M059J (cell line): ENCODE measurements around the gene CD160. TPM values are rescaled to one million over a fixed set of nuclear protein-coding genes. Genes with fewer than 3 reads are reported as not detected.
"Not testable (repeated sequence)": the region's sequence is repeated elsewhere in the genome, so short reads cannot be mapped to it uniquely, and the experiment has no call there.

ENCODE experiments used
- DNase-seq: peaks from one replicate; pipeline ENCODE4 v3.0.0-alpha.2; 2012; ENCODE audit warnings: low read depth
- total RNA-seq: library from RNA; depleted of rRNA; stranded (reverse); fragments of >200 nt; shearing (Covaris generic); gene quantifications from 2 replicates; pipeline ENCODE4 v1.2.3, GENCODE V29; 2014

The CD160 gene
- total RNA-seq, 1 experiment from 2014 or later = not detected

DNA sequence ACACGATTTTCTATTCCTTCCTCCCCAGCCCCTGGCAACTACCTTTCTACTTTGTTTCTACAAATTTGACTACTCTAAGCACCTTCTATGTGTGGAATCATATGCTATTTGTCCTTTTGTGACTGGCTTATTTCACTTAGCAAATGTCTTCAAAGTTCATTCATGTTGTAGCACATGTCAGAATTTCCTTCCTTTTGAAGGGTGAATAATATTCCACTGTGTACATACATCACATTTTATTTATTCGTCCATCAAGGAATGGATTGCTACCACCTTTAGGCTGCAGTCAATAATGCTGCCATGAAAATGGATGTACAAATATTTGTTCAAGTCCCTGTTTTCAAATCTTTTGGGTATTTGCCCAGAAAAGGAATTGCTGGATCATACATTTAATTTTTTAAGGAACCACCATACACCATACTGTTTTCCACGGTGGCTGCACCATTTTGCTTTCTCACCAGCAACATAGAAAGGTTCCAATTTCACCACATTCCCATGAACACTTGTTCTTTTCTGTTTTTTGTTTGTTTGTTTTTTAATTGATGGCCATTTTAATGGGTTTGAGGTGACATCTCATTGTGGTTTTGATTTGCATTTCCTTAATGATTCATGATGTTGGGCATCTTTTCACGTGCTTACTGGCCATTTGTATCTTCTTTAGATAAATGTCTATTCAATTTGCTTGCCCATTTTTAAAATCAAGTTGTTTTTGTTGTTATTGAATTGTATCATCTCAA lies 8.8 kb upstream of the CD160 start:
- DNase-seq = peak; percentile 55

DNA sequence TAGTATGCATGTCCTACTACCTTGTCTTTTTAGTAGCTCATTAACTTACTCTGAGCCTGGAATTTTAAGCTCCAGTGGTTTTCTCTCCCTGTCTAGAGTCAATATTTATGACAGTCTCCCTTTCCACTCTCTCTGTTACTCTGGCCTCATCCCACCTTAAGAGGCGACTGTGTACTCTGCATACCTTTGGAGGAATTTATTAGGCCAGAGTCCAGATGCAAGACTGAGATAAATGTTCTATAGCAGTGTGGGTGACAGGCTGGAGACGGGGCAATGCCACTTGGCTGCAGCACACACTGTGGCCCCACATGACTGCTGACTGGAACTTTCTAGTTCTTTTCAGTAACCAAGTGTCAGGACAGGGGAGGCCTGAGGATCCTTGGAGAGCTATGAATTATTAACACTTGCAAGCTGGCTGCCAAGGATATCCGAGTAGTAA lies 8.1 kb upstream of the CD160 start:
- peak; percentile 66 for DNase-seq

DNA sequence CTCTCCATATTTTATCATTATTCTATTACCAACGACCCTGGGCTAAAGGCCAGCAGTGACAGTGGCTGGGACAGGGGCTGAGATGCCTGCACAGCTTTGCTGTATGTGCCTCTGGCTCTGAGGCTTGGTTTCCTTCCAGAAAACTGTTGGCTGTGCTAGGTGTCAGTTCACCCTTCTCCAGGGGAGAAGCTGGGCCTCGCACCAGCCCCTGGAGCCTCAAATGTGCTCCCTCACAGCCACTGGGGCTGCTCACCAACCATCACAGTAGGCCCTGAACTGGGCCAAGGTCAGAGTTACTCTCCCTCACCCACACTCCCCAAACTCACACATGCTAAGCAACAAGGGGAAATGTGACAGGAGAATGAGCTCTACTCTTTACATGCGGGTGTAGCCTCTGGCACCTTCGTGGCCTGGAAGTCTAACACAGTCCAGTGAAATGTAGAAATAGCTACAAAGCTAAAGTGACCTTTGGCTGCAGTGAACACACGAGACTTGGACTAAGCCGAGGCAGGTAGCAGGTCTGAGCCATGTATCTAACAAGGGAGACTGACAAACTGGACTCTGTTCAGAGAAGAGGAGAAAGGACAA lies 4.7 kb upstream of the CD160 start:
- peak; percentile 42 for DNase-seq

DNA sequence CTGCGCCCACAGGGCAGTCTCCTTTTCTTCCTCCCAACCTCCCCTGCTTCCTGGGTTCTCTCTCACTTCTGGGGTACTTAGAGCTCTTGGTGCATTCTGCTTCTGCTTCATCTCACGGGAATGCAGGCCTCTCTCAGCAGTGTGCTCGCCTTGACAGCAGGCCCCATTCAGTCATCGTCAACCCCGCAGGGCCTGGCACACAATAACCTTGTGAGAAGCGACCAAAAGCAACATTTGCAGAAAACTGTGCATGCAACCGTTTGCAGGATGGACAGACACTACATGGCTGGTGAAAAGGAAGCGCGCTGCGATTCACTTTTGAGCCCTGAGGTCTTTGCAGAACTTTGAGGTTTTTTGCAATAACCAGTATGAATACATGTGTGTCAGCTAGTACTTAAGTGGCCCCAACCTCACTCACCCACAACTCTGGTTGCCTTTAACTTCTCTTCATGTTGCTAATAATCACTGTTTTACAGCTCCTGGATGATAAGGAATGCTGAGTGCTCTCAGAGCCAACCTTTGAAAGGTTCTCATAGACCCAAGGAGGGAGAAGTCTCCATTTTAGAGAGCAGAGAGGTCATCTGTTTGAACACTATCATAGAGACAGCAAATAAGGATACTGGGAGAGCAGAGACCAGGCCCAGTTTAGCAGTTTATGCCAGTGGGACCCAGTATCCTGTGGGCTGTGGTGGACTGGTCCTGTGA lies 2.5 kb upstream of the CD160 start:
- peak; percentile 61 for DNase-seq

DNA sequence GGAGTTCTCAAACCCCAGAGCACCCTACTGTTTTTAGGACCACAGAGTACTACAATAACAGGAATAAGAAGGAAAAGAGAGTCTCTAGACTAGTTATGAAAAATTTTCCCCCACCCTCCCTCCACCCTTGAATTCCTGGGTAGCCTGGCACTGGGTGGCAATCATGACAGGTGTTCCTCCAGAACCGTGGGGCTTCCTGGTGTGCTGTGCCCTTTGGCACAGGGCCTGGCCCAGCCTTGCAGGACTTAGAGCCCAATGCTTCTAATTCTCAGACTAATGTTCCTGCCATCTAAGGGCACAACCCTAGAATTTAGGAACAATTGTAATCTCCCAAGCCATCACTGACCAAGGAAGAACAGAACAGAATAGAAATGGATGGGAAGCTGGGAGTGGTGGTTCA lies 1.5 kb upstream of the CD160 start:
- no peak for DNase-seq

DNA sequence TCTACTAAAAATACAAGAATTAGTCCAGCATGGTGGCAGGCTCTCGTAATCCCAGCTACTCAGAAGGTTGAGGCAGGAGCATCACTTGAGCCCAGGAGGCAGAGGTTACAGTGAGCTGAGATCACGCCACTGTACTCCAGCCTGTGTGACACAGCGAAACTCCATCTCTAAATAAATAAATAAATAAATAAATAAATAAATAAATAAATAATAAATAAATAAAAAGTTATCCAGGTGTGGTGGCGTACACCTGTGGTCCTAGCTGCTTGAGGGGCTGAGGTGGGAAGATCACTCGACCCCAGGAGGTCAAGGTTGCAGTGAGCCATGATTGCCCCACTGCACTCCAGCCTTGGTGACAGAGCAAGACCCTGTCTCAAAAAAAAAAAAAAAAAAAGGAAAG lies 834 bp upstream of the CD160 start:
- not testable (repeated sequence) for DNase-seq

DNA sequence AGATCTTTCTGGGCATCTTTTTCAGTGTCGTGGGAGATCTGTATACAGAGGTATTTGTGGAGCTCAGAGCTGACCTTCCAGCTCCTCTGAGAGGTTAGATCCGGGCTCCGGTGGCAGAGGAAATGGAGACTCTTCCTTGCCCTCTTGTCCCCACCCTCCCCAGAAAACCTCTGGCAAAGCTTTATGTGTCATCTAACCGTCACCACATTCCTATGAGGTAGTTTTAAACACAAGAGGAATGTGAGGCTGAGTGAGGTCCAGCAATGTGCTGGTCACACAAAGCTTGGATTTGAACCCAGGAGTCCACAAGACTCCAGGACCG lies 1.2 kb downstream of the CD160 start:
- DNase-seq = peak; percentile 98

DNA sequence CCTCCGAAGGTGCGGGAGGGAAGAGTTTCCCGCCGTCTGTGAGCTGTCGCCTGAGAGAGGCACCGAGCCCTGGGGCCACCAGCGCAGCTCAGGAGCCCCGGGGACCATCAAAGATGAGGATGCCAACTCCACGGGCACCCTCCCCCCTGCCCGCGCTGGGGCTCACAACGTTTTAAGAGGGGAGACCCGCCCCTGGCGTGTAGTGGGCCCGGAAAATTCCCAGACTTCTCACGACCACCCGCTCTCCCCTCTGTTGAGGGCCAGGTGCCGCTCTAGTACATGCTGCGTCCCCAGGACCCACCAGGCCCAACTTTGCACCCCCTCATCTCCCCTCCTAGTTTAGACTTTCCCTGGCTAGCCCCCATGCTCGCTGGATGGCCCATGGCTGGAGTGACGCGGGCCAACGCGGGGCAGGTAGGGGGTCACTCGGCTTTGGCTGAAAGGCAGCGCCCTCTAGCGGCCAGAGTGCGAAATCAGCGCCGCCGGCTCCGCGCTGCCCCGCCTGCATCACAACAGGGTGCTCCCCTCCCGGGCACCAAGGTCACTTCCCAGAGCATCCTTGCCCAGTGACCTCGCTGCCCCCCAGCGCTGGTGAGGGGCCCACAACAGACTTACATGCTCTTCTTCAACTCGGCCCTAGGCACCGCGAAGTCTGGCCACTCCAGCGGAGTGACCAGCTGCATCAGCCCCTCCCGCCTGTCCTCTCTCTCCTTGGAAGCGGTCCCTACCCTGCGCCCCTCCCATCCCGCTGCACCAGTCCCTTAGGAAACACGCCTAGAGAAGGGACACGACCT lies 1.8 kb downstream of the CD160 start:
- peak; percentile 81 for DNase-seq

DNA sequence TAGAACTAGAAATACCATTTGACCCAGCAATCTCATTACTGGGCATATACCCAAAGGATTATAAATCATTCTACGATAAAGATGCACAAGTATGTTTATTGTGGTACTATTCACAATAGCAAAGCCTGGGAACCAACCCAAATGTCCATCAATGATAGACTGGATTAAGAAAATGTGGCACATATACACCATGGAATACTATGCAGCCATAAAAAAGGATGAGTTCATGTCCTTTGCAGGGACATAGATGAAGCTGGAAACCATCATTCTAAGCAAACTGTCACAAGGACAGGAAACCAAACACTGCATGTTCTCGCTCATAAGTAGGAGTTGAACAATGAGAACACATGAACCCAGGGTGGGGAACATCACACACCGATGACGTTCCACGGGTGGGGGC lies 6.9 kb downstream of the CD160 start:
- DNase-seq = not testable (repeated sequence)

DNA sequence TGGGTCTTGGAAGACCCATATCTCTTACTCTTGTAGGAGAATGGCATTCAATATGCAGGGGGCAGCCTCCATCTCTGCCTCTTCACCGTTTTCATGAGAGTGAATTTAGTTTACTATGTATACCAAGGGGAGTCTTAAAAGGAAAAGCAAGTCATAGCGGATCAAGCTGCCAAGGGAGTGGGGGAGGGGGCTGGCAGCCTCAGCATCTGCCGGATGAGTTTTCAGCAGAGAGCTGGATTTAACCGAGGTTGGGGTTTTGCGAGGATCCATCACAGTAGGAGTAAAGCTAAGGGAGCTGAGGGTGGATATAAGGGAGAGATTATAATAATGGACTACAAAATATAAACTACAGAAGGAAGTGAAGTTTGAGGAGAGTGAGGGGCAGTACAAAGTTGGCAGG lies 9.9 kb downstream of the CD160 start:
- no peak for DNase-seq

DNA sequence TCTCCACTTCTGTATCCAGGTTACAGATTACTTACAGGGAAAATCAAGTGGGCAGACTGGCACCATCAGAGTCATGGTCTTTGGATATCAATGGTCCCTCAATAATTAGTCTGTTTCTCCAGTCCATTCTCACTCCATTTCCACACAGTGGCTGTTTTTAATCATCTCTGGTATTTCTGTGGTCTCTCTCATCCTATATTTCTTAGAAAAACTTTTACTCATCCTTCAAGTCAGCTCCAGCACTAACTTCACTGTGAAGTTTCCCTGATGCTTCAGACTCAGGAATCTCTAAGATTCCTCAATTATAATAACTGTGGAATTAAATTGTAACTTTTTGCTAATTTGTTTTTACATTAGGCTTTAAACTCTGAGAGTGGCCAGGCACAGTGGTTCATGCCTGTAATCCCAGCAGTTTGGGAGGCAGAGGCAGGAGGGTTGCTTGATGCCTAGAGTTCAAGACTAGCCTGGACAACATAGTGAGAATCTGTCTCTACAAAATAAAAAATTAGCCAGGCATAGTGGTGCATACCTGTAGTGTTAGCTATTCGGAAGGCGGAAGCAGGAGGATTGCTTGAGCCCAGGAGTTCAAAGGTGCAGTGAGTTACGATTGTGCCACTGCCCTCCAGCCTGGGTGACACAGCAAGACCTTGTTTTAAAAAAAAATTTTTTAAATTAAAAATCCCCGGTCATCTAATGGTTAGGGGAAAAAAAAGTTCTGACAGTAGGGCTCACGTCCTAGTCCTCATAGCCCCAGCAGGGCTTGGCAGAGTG lies 10.6 kb downstream of the CD160 start:
- no peak for DNase-seq

DNA sequence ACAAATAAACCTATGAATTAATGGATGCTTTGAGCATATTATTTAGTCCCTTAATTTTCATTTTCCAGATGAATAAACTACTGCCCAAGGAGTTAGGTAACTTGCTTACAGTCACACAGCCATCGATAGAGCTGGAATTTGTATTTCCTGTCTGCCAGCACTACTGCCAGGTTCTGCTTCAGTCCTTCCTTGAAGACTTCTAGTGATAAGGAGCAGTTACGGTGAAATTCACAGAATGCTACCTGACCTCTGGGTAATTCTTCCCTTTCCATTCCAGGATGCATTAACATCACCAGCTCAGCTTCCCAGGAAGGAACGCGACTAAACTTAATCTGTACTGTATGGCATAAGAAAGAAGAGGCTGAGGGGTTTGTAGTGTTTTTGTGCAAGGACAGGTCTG lies 11.2 kb downstream of the CD160 start:
- DNase-seq = no peak

DNA sequence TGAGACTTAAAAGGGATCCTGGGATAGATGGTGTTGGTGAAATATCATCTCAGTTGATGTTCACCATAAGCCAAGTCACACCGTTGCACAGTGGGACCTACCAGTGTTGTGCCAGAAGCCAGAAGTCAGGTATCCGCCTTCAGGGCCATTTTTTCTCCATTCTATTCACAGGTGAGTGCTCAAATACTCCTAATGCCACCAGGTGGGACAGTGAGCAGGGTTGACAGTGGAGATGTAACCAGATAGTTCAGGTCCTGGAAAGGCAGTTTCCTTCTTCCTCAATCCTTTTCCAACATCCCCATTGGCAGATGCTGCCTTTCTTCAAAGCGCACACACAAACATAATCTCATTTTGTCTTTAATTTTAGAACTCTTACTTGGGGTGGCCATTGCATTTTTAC lies 11.6 kb downstream of the CD160 start:
- no peak for DNase-seq

DNA sequence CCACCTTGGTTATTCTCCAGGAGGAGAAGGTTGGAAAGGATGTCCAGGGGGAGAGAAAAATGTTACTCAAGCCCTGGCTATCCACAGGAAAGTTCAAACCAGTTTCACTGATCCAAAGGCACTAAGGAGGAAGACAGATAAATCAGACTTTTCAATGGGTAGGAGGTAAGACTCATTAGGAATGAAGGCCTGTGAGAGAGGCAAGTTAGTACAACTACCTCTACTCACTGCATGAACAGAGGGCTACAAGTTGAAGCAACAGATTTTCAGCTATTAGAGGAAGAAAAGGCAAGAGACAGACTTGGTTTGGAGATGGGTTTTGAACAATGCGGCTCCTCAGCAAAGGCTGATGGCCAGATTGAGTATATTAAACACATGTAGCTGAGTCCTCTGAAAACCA lies 16.9 kb downstream of the CD160 start:
- no peak for DNase-seq

DNA sequence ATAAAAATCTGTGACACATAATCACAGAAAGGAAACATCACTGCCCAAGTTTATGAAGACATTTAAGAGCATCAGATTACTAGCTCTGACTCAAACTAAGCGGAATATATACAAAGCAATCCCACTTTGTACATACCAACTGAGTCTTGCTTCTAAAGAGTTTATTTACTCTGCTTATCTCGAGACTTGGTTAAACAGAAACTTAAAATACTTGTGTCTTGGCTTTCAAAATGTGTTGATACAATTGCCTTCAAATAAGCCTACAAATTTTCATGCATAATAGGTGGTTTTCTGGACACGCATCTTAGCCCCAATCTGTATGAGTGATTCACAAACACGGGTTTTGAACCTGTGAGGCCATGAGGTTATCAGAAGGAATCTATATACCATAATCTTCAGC lies 21.0 kb downstream of the CD160 start:
- DNase-seq = peak; percentile 91

DNA sequence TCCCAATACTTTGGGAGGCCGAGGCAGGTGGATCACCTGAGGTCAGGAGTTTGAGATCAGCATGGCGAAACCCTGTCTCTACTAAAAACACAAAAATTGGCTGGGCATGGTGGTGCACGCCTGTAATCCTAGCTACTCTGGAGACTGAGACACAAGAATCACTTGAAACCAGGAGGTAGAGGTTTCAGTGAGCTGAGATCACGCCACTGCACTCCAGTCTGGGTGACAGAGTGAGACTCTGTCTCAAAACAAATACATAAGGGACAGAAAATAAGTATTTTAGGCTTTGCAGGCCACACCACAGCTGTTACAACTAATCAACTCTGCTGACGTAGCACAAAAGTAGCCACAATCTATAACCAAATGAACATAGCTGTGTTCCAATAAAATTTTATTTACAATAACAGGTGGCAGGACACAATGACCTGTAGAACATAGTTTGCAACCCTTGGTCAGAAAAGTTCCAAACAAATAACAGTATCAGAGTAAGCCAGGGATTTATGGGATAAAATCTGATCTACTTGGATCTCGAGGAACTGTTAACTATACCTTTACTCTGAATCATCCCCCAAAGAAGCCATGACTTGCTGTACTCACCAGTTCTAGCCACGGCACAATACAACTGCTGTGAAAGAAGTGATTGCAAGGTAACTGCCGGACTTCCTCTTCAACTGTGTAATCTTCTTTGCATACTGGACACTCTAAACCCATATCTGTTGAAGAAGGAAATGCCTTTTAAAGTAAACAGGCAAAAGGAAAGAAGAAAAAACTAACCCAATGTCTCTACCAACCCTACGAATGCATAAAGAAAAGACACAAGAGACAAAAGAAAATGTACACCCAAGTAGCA lies 28.3 kb downstream of the CD160 start:
- no peak for DNase-seq

DNA sequence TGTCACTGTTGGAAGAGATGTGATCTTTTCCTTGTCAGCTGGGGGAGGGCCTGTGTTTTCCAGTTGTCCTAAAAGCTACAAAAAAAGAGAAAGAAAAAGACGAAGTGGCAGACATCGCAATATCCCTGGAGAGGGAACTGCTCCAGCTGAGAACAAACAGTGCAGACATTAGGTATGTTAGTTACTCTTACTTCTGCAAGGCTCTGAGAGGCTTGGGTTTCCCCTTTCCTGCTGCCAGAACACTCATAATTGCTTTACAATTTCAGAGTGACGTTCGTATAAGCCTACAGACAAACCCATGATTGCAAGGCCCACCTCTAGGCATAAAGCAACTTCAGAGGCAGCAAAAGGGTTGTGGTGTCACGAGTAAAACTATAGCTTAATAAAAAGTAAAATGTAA lies 31.1 kb downstream of the CD160 start:
- DNase-seq = no peak

DNA sequence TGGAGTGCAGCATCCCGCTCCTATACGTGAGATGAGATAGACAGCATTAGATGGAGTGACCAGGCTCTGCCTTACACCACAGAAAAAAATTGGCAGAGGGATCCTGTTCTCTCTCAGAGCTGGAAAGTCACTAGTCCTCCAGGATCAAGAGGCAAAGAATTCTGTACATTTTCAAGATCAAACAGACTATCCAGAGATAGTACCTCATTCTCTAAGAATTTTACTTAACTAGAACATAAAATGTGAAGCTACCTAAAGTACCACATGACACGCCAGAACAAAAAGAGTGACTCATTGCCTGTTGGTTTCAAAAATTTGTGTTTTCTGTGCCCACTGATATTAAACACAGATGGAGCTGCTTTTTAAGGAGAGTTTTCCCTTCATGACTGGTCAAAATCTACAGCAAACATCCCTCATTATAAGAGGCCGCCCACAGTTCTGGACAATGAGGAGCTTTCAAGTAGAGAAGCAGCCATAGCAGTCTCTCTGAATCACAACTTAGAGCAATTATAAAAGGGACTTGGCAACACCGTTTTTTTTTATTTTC lies 32.3 kb downstream of the CD160 start:
- DNase-seq = peak; percentile 91

DNA sequence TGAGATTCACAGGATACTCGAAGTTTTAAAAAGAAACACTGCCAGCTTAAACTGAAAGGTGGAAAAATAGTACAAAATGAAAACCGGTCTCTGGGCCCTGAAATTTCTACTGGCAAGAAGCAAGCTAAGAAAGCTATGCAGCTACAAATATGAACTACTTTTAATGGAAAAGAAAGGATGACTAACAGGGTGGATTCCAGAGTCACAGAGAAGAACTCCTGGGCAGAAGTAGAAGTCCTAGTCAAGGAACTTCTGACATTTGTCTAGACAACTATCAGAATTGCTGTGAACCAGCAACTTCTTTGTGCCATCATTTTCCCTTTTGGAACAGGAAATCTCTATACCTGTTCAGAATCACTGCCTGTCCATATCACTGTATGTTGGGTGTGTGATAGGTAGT lies 38.1 kb downstream of the CD160 start:
- peak; percentile 17 for DNase-seq

DNA sequence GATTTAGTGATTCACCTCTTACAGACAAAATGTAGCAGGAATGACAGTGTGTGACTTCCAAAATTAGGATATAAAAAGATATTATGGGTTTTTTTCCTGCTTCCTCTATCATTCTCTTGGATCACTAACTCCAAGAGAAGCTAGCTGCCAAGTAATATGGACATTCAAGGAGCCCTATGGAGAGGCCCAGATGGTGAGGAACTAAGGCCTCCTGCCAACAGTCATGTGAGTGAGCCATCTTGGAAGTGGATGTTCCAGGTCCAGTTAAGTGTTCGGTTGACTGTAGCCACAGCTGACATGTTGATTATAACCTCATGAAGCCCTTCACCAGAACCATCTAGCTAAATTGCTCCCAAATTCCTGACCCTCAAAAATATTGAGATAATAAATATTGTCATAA lies 38.8 kb downstream of the CD160 start:
- no peak for DNase-seq
